RWPE2 (cell line): Measurements from ENCODE around the gene KRTAP10-3.
"Not testable (repeated sequence)": the region's sequence is repeated elsewhere in the genome, so short reads cannot be mapped to it uniquely, and the experiment has no call there.

Experiments
- ATAC-seq: fragments of 200-7000 bp; cut with Tn5 transposase; 3 replicates; pipeline ENCODE4 v1.9.1; 2021; ENCODE audit warnings: low read depth
- DNase-seq: peaks from one replicate; pipeline ENCODE4 v3.0.0-alpha.2; 2020; ENCODE audit warnings: low spot score
- H3K27ac ChIP-seq: fragments of 450-650 bp; 2 replicates; pipeline ENCODE4 v1.5.1; 2017; ENCODE audit warnings: mild to moderate bottlenecking; ENCODE audit not compliant: poor library complexity, severe bottlenecking
- H3K27me3 ChIP-seq: fragments of 250-450 bp; sonication (Bioruptor Pico); 2 replicates; pipeline ENCODE4 v1.5.1; 2021; ENCODE audit warnings: mild to moderate bottlenecking, moderate library complexity; ENCODE audit not compliant: insufficient read depth, poor library complexity, severe bottlenecking
- H3K36me3 ChIP-seq: fragments of 250-450 bp; sonication (Bioruptor Pico); 2 replicates; pipeline ENCODE4 v1.5.1; 2020; ENCODE audit warnings: low read depth, mild to moderate bottlenecking, moderate library complexity
- H3K4me1 ChIP-seq: fragments of 250-450 bp; sonication (Bioruptor Pico); 2 replicates; pipeline ENCODE4 v1.5.1; 2021; ENCODE audit warnings: mild to moderate bottlenecking, moderate library complexity; ENCODE audit not compliant: insufficient read depth, poor library complexity, severe bottlenecking
- H3K4me3 ChIP-seq: fragments of 250-450 bp; sonication (Bioruptor Pico); 2 replicates; pipeline ENCODE4 v1.5.1; 2021; ENCODE audit warnings: mild to moderate bottlenecking, moderate library complexity; ENCODE audit not compliant: severe bottlenecking
- H3K9me3 ChIP-seq: fragments of 250-450 bp; sonication (Bioruptor Pico); 2 replicates; pipeline ENCODE4 v1.5.1; 2021; ENCODE audit warnings: mild to moderate bottlenecking, moderate library complexity; ENCODE audit not compliant: severe bottlenecking
- TF ChIP-seq, protein P1 (sequence below): fragments of 450-650 bp; IDR thresholded peaks from one replicate; pipeline ENCODE4 v1.5.1; 2017; ENCODE audit warnings: mild to moderate bottlenecking, moderate library complexity; ENCODE audit not compliant: poor library complexity, severe bottlenecking

Gene KRTAP10-3

DNA sequence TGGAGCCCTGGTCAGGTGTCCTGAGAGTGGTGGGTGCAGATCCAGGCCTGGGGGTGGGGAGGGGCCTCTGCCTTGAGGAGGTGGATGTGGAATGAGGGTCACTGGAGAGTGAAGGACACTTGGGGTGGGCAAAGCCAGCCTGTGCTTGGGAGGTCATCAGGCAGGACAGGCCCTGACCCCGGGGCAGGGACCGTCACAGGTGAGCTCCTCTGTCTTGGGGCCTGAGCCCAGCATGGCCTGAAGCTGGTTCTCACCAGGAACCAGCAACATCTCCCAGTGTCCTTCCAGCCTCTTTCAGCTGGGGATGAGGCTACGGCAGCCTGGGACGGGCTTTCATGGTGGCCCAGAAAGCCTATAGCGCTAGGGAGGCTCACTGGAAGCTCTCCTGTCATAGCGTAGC is 6.5 kb downstream of the KRTAP10-3 start:
- DNase-seq, result no peak
- Histone ChIP-seq H3K9me3 (no peaks in the 10 kb centered on the region), H3K27me3 (peaks cover 9% of the 10 kb centered on the region), H3K36me3 (no peaks in the 10 kb centered on the region), H3K27ac (no peak overlapping the region), H3K4me1 (peaks cover 10% of the 10 kb centered on the region), H3K4me3 (no peak overlapping the region)
- no peak for ATAC-seq
- TF ChIP-seq, protein P1, sequence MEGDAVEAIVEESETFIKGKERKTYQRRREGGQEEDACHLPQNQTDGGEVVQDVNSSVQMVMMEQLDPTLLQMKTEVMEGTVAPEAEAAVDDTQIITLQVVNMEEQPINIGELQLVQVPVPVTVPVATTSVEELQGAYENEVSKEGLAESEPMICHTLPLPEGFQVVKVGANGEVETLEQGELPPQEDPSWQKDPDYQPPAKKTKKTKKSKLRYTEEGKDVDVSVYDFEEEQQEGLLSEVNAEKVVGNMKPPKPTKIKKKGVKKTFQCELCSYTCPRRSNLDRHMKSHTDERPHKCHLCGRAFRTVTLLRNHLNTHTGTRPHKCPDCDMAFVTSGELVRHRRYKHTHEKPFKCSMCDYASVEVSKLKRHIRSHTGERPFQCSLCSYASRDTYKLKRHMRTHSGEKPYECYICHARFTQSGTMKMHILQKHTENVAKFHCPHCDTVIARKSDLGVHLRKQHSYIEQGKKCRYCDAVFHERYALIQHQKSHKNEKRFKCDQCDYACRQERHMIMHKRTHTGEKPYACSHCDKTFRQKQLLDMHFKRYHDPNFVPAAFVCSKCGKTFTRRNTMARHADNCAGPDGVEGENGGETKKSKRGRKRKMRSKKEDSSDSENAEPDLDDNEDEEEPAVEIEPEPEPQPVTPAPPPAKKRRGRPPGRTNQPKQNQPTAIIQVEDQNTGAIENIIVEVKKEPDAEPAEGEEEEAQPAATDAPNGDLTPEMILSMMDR, result no peak

DNA sequence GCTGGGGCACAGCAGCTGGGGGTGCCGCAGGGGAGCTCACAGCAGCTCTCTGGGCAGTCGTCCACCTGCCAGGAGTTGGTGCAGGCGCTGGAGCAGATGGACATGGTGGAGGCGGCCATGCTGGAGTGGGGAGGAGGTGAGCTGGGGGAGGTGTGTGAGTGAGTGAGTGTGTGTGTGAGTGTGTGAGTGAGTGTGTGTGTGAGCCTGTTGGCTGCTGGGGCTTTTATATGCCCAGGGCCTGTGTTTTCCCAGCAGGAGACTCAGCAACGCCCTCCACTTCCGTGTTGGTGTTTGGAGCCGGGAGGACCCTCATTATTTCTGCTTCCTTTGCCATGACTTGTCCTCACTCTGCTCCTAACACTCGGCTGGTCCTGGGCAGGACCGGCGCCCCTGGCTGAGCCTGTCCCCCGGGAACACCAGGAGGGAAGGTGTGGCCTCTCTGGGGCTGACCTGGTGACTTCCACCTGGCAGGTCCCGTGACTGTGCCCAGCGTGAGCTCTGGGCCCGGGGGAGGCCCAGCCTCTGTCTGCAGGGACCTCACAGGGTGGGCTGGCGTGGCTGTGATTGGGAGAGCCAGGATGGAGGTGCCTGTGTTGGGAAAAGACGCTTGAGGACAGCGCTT is 7.1 kb downstream of the KRTAP10-3 start, which contains the start of gene KRTAP10-2:
Gene KRTAP10-2 (minus strand): TSS at position 166 of the 622 bp plus-strand sequence. CDS start 47 bp downstream, at position 119.
- Histone ChIP-seq H3K27me3 (peaks cover 6% of the 10 kb centered on the region), H3K9me3 (no peaks in the 10 kb centered on the region)
- TF ChIP-seq, protein P1, result no peak

DNA sequence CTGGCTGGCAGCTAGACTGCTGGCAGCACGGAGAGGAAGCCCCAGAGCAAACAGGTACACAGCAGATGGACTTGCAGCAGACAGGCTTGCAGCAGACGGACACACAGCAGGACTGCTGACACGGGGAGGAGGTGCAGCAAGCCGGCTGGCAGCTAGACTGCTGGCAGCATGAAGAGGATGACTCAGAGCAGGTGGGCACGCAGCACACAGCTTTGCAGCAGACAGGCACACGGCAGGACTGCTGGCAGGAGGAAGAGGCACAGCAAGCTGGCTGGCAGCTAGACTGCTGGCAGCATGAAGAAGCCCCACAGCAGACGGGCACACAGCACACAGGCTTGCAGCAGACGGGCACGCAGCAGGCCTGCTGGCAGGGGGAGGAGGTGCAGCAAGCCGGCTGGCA is 7.8 kb downstream of the KRTAP10-3 start:
- ATAC-seq, result no peak

More for the DNA sequence above, 7.1 kb downstream of the KRTAP10-3 start, which contains the start of gene KRTAP10-2:
- no peak for ATAC-seq
- Histone ChIP-seq H3K4me3 (no peak within 1 kb of the TSS), H3K27ac (no peak within 1 kb of the TSS), H3K4me1 (peaks cover 10% of the 10 kb centered on the region), H3K36me3 (no peaks in the 10 kb centered on the region)
- no peak for DNase-seq

GRCh38 chr21:44550285-44550684 is 8.3 kb downstream of the KRTAP10-3 start:
- H3K4me3 ChIP-seq, H3K9me3 ChIP-seq, H3K27ac ChIP-seq, H3K4me1 ChIP-seq, H3K36me3 ChIP-seq, DNase-seq, H3K27me3 ChIP-seq, ATAC-seq: not testable (repeated sequence)

More for the DNA sequence above, 7.8 kb downstream of the KRTAP10-3 start:
- H3K4me1 ChIP-seq, result peaks cover 10% of the 10 kb centered on the region
- no peak overlapping the region for H3K27ac ChIP-seq
- no peaks in the 10 kb centered on the region for H3K36me3 ChIP-seq
- DNase-seq, result no peak
- peaks cover 6% of the 10 kb centered on the region for H3K27me3 ChIP-seq
- no peak overlapping the region for H3K4me3 ChIP-seq
- TF ChIP-seq, protein P1, result no peak
- H3K9me3 ChIP-seq, result no peaks in the 10 kb centered on the region

DNA sequence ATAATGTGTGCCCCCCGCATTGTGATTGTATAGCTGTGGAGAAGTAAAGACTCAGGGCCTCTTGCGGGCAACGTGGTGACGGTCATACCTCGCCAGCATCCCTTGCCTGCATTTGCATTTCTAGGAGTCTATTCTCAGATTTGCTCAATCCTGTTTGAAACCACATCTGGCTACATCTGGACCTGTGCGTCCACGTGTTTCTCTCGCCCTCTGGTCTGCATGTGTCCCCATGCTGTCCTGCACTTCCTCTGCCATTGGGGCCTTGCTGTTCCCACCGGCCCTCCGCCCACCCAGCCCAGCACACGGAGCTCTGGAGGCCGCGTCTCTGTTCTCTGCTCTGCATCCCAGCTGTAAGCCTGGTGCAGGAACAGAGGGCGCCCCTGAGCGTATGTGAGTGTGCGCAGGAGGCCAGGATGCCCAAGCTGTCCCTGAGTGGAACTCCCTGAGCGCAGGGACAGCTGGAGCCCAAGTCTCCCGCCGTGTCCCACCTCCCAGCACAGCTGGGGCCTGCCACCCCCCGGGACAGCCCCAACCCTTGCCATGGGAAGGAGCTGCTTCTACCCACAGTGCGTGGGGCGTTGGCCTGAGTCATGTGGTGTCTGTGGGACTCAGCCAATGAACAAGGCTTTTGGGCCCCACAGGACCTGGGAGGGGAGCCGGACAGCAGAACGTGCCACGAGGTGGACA is 8.9 kb downstream of the KRTAP10-3 start:
- DNase-seq (no peak), ATAC-seq (no peak)
- TF ChIP-seq, protein P1, result no peak
- no peaks in the 10 kb centered on the region for H3K36me3 ChIP-seq
- H3K9me3 ChIP-seq, result no peaks in the 10 kb centered on the region
- peaks cover 1% of the 10 kb centered on the region for H3K27me3 ChIP-seq
- peaks cover 10% of the 10 kb centered on the region for H3K4me1 ChIP-seq
- H3K27ac ChIP-seq, result no peak overlapping the region
- no peak overlapping the region for H3K4me3 ChIP-seq
